GM21528 (cell line): ENCODE data around the gene MT1F.
"Not testable (repeated sequence)": the region's sequence is repeated elsewhere in the genome, so short reads cannot be mapped to it uniquely, and the experiment has no call there.

Experiments used
- ATAC-seq: cut with Tn5 transposase; IDR thresholded peaks from one replicate; pipeline ENCODE4 v1.9.1; 2021; ENCODE audit warnings: mild to moderate bottlenecking, moderate library complexity; ENCODE audit not compliant: unreplicated experiment, low FRiP score

The MT1F gene

GRCh38 chr16:56657555-56658326 lies at the start of gene MT1F:
Gene MT1F, plus strand, starts transcription at chr16:56657959. Its CDS starts 100 bp downstream, at chr16:56658059.
- ATAC-seq = no peak

DNA sequence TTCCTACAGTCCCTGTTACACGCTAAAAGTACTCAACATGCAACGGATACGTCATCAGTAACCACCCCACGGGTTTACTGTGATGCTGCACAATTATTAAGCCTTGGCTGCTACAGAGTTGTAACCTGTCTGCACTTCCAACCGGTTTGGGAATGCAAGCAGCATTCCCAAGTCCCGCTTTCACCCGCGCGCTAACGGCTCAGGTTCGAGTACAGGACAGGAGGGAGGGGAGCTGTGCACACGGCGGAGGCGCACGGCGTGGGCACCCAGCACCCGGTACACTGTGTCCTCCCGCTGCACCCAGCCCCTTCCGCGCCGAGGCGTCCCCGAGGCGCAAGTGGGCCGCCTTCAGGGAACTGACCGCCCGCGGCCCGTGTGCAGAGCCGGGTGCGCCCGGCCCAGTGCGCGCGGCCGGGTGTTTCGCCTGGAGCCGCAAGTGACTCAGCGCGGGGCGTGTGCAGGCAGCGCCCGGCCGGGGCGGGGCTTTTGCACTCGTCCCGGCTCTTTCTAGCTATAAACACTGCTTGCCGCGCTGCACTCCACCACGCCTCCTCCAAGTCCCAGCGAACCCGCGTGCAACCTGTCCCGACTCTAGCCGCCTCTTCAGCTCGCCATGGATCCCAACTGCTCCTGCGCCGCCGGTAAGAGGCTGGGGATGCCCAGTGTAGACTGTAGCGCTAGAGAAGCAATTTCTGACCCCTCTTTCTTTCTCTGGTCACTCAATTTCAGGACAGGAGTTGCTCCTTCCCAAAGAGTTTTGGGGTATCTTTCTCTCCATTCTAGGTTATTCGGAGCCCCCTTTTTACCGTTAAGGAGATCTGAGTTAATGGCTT lies 49.5 kb upstream of the MT1F start, which contains the start of gene MT2A:
Gene MT2A (plus strand): TSS at position 542 of the 833 bp plus-strand sequence. CDS start 72 bp downstream, at position 614.
- peak; percentile 80 for ATAC-seq

DNA sequence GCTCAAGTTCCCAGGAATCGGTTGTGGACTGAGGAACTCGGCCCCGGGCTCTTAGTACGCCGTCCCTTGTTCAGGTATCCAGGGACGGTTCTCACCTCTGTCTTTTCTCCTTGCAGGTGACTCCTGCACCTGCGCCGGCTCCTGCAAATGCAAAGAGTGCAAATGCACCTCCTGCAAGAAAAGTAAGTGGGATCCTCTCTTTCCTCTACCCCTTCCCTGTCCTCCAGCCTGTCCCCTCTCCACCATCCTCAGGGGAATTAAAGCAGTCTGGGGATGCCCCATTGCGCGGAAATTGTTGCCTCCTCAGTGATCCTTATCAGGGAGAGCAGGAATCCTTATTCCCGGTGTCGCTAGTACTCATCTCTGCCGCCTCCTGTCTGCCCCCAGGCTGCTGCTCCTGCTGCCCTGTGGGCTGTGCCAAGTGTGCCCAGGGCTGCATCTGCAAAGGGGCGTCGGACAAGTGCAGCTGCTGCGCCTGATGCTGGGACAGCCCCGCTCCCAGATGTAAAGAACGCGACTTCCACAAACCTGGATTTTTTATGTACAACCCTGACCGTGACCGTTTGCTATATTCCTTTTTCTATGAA lies 48.8 kb upstream of the MT1F start:
- ATAC-seq = no peak

DNA sequence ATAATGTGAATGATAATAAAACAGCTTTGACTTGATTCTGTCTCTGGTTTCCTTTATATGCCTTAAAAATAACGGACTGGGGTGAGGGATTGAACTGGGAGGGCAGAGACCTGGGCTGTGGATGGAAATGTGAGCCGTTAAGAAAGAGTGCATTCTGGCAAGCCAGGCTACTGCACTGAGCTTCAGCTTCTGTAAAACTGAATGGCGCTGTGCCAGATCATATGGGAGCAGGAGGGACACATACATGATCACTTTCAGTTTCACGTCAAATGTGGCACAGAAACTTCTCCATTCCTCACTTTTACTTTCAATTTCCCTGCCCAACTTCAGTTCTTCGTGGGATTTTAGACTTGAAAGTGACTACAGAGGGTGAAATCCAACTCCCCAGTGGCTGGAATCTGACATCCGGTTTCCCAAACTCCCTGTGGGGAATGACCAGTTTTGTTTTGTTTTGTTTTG lies 48.3 kb upstream of the MT1F start:
- peak; percentile 47 for ATAC-seq

- no peak for ATAC-seq
Observed at GRCh38 chr16:56610017-56610608, 47.6 kb upstream of the MT1F start.

- ATAC-seq = no peak
Observed at GRCh38 chr16:56610609-56611111, 47.1 kb upstream of the MT1F start.

DNA sequence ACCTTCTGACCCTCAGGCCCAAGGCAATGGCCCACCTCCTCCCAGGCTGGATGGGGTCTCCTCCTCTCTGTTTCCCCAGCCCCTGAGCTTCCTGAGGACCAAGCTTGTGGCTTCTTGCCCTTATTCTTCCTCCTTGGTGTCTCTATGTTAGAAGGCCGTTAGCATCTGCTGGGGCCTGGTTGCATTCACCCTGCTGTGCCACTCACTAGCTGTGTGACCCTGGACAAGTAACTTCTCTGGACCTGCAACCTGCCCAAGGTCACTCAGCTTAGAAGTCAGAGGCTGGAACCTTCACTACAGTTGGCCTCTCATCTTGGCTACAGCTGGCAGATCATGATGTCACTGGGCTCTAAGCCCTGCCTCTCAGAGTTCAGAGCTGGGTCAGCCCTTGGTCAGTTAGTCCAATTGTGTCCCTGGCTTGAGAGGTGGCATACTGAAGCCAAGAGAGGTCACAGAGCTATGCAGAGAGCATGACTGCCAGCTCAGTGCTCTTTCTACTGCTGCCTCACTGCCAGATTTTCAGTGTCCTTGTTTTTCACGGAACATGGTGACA lies 46.4 kb upstream of the MT1F start:
- no peak for ATAC-seq

DNA sequence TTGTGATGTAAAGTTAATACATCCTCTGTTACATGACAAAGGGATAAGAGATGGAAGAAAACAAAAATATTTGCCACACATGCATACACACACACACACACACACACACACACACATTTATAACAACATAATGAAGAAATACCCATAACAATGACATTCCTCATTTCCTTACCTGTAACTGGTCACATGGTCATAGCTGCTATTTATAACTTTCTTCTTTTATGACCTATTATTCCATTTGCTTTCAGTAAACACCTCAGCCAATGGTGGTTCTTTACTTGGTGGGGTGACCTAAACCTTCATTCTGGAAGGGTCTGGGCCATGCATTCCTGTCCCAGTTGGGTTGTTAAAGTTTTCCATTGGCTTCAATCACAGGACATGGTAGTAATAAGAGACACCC lies 44.1 kb upstream of the MT1F start:
- ATAC-seq = no peak

DNA sequence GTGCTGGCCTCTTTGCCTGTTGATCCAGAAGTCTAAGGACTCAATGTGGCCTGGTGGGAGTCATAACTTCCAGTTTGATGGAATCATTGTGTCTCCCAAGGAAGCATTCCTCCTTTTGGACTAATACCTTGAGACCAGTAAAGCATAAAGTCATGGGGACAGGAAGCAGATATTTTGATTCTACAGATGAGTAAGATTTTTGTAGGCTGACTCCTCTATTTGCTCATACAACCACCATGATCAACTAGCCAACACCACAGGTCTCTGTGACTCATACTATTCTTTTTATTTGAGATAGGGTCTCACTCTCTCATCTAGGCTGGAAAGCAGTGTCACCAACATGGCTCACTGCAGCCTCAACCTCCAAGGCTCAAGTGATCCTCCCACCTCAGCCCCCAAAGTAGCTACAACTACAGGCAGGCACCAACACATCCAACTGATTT lies 43.2 kb upstream of the MT1F start:
- no peak for ATAC-seq

GRCh38 chr16:56615353-56615752 lies 42.4 kb upstream of the MT1F start:
- no peak for ATAC-seq

- no peak for ATAC-seq
Observed at GRCh38 chr16:56616608-56617211, 41.0 kb upstream of the MT1F start.

DNA sequence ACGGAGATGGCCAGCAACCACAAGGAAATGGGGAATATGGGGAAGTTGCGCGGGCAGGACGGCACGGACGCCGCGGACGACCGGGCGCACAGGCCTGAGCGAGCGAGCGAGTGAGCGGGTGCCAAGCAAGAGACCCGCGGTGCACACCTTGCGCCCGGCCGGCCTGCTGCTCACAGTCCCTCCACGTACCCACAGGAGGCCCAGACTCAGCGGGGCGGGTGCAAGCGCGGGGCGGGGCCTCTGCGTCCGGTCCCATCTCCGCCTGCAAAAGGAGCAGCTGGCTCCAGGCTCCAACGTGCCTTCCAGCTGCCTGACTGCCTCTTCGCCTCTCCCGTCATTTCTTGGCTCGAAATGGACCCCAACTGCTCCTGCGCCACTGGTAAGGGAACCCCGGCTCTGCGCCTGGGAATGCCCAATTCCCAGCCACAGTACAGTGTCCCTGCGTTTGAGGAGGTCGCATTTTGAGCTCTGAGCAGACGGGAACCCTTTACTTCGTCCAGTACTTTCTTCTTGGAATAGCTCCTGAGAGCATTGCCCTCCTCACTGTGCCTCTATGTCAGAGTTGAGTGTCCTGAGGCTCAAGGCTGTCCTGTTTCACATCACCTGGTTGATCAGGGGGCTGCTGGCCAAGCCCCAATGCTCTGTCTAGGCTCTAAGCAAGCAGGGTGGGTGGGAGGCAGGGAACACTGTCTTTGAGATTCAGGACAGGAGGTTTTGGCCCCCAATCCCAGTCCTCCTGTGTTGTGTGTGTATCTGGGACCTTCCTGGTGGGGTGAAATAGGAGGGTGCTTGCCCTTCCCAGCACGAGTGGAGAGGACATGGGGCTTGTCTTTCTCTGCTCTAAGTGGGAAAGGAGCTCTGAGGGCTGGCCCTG lies 40.3 kb upstream of the MT1F start:
- no peak for ATAC-seq

DNA sequence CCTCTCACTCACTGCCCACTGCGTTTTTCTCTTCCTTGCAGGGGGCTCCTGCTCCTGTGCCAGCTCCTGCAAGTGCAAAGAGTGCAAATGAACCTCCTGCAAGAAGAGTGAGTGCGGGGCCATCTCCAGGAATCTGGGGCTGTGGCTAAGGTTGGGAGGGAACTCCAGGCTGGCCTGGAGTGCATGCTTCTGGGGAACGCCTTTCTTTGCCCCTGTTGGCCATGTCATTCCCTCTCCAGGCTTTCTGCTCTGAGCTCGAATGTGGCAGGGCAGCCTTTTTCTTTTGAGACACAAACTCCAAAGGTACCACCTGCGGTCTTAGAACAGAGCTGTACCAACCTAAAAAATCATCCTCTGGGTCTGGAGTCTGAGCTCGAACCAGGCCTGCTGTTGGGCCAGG lies 39.6 kb upstream of the MT1F start:
- no peak for ATAC-seq

DNA sequence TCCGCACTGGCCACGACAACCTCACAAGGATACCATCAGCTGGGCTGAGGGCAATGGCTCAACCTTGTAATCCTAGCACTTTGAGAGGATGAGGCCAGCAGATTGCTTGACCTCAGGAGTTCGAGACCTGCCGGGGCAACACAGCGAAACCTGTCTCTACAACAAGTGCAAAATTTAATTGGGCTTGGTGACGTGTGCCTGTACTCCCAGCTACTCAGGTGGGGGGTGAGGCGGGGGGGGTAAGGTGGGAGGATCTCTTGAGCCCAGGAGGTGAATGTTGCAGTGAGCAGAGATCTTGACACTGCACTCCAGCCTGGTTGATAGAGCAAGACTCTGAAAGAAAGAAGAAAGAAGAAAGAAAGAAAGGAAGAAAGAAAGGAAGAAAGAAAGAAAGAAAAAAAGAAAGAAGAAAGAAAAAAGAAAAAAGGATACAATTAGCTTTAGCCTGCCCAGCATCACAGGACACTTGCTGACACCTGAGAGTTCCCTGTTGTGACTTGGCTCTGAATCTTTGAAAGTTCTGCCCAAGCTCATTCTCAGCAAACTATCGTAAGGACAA lies 37.3 kb upstream of the MT1F start:
- ATAC-seq = no peak

DNA sequence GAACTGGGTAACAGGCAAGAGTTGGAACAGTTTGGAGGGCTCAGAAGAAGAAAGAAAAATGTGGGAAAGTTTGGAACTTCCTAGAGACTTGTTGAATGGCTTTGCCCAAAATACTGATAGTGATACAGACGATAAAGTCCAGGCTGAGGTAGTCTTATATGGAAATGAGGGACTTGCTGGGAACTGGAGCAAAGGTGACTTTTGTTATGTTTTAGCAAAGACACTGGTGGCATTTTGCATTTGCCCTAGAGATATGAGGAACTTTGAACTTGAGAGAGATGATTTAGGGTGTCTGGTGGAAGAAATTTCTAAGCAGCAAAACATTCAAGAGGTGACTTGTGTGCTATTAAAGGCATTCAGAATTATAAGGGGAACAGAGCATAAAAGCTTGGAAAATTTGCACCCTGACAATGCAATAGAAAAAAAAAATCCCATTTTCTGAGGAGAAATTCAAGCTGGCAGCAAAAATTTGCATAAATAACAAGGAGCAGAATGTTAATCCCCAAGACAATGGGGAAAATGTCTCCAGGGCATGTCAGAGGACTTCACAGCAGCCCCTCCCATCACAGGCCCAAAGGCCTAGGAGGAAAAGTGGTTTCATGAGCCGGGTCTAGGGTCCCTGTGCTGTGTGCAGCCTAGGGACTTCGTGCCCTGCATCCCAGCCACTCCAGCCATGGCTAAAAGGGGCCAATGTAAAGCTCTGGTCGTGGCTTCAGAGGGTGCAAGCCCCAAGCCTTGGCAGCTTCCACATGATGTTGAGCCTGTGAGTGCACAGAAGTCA lies 35.9 kb upstream of the MT1F start:
- ATAC-seq = not testable (repeated sequence)

GRCh38 chr16:56623184-56623583 lies 34.6 kb upstream of the MT1F start:
- ATAC-seq = not testable (repeated sequence)

GRCh38 chr16:56623637-56624036 lies 34.1 kb upstream of the MT1F start:
- no peak for ATAC-seq
